ENCODE data around the gene BCL2L1. TPM values are rescaled to one million over a fixed set of nuclear protein-coding genes. Genes with fewer than 3 reads are reported as not detected.

The BCL2L1 gene
- total and polyA plus RNA-seq, 2 experiments from 2014 or later: 42.4 to 110 TPM

DNA sequence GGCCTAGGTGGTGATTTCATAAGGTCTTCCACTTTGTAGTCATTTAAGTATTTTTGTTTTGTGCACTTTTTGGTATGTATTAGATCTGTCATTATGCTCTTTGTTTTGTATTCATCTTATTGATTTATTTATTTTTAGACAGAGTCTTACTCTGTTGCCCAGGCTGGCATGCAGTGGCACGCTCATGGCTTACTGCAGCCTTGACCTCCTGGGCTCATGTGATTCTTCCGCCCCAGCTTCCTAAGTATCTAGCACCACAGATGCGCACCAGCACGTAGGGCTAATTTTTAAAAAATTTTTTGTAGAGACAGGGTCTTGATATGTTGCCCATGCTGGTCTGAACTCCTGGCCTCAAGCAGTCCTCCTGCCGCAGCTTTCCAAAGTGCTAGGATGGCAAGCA lies 47.0 kb upstream of the BCL2L1 start:
- H2AFZ ChIP-seq: no peak overlapping the region
- ATAC-seq: no peak
- H3K27me3 Mint-ChIP-seq (ENCODE audit: insufficient read depth, low read depth, poor library complexity): no peaks in the 10 kb centered on the region
- no peak overlapping the region for H3K4me3 ChIP-seq
- no peak for DNase-seq (ENCODE audit: low spot score)
- peaks cover 8% of the 10 kb centered on the region for H3K79me2 ChIP-seq (replicated peaks; ENCODE audit: insufficient read depth)
- no peaks in the 10 kb centered on the region; the same call in 2 of the 3 replicates for H3K9me3 Mint-ChIP-seq
- H3K4me1 ChIP-seq (ENCODE audit: insufficient read depth): no peaks in the 10 kb centered on the region
- peaks cover 43% of the 10 kb centered on the region for H4K20me1 ChIP-seq (replicated peaks; ENCODE audit: insufficient read depth)
- no peak overlapping the region for H3K4me2 ChIP-seq
- H3K9me2 ChIP-seq (ENCODE audit: insufficient read depth): no peaks in the 10 kb centered on the region
- H3K27ac Mint-ChIP-seq: no peak overlapping the region
- H3F3A ChIP-seq (replicated peaks; ENCODE audit: low read depth): peaks cover 13% of the 10 kb centered on the region; the same call in 1 of the 2 replicates
- no peaks in the 10 kb centered on the region for H3K27me3 ChIP-seq (ENCODE audit: insufficient read depth)
- no peak overlapping the region for H3K4me3 Mint-ChIP-seq
- H3K36me3 Mint-ChIP-seq (ENCODE audit: low read depth): peaks cover 88% of the 10 kb centered on the region
- no peaks in the 10 kb centered on the region for H3K4me1 Mint-ChIP-seq
- no peak overlapping the region for H3K27ac ChIP-seq (ENCODE audit: low read depth)
- peaks cover 82% of the 10 kb centered on the region for H3K36me3 ChIP-seq (ENCODE audit: insufficient read depth)
- TF ChIP-seq ZNF331 (CRISPR knock-in tag; IDR thresholded peaks at IDR 0.05; ENCODE audit: low read depth) (no peak), JUNB (IDR thresholded peaks at IDR 0.05; ENCODE audit: unreplicated experiment) (no peak), NANOG (IDR thresholded peaks at IDR 0.05; ENCODE audit: borderline replicate concordance) (no peak), STAT1 (IDR thresholded peaks at IDR 0.05; ENCODE audit: unreplicated experiment) (no peak), EZH2phosphoT487 (IDR thresholded peaks at IDR 0.05; ENCODE audit: unreplicated experiment) (no peak)
- TF ChIP-seq, protein P1, sequence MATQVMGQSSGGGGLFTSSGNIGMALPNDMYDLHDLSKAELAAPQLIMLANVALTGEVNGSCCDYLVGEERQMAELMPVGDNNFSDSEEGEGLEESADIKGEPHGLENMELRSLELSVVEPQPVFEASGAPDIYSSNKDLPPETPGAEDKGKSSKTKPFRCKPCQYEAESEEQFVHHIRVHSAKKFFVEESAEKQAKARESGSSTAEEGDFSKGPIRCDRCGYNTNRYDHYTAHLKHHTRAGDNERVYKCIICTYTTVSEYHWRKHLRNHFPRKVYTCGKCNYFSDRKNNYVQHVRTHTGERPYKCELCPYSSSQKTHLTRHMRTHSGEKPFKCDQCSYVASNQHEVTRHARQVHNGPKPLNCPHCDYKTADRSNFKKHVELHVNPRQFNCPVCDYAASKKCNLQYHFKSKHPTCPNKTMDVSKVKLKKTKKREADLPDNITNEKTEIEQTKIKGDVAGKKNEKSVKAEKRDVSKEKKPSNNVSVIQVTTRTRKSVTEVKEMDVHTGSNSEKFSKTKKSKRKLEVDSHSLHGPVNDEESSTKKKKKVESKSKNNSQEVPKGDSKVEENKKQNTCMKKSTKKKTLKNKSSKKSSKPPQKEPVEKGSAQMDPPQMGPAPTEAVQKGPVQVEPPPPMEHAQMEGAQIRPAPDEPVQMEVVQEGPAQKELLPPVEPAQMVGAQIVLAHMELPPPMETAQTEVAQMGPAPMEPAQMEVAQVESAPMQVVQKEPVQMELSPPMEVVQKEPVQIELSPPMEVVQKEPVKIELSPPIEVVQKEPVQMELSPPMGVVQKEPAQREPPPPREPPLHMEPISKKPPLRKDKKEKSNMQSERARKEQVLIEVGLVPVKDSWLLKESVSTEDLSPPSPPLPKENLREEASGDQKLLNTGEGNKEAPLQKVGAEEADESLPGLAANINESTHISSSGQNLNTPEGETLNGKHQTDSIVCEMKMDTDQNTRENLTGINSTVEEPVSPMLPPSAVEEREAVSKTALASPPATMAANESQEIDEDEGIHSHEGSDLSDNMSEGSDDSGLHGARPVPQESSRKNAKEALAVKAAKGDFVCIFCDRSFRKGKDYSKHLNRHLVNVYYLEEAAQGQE (IDR thresholded peaks at IDR 0.05; ENCODE audit: unreplicated experiment): no peak
- TF ChIP-seq, protein P2, sequence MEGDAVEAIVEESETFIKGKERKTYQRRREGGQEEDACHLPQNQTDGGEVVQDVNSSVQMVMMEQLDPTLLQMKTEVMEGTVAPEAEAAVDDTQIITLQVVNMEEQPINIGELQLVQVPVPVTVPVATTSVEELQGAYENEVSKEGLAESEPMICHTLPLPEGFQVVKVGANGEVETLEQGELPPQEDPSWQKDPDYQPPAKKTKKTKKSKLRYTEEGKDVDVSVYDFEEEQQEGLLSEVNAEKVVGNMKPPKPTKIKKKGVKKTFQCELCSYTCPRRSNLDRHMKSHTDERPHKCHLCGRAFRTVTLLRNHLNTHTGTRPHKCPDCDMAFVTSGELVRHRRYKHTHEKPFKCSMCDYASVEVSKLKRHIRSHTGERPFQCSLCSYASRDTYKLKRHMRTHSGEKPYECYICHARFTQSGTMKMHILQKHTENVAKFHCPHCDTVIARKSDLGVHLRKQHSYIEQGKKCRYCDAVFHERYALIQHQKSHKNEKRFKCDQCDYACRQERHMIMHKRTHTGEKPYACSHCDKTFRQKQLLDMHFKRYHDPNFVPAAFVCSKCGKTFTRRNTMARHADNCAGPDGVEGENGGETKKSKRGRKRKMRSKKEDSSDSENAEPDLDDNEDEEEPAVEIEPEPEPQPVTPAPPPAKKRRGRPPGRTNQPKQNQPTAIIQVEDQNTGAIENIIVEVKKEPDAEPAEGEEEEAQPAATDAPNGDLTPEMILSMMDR (conservative IDR thresholded peaks at IDR 0.05; ENCODE audit: low read depth in 2 of 2): no peak

DNA sequence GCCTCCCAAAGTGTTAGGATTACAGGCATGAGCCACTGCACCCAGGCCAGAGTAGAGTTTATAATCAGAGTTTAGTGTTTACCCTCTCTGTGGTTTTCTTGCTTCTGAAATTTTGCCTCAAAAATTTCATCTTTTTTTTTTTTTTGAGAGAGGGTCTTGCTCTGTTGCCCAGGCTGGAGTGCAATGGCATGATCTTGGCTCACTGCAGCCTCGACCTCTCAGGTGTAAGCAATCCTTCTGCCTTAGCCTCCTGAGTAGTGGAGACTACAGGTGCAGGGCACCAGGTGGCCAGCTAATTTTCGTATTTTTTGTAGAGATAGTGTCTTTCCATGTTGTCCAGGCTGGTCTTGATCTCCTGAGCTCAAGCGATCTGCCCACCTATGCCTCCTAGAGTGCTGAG lies 45.1 kb upstream of the BCL2L1 start:
- peaks cover 84% of the 10 kb centered on the region for H3K36me3 Mint-ChIP-seq (ENCODE audit: low read depth)
- DNase-seq (ENCODE audit: low spot score) (no peak), ATAC-seq (no peak)
- no peaks in the 10 kb centered on the region for H3K9me2 ChIP-seq (ENCODE audit: insufficient read depth)
- H3K27ac Mint-ChIP-seq: no peak overlapping the region
- no peak overlapping the region for H3K4me2 ChIP-seq
- no peak overlapping the region for H2AFZ ChIP-seq
- no peak overlapping the region for H3K4me3 ChIP-seq
- peaks cover 3% of the 10 kb centered on the region; the same call in 2 of the 3 replicates for H3K4me1 Mint-ChIP-seq
- no peaks in the 10 kb centered on the region for H3K27me3 Mint-ChIP-seq (ENCODE audit: insufficient read depth, low read depth, poor library complexity)
- H3K27ac ChIP-seq (ENCODE audit: low read depth): no peak overlapping the region
- H3K4me3 Mint-ChIP-seq: no peak overlapping the region
- peaks cover 68% of the 10 kb centered on the region for H3K36me3 ChIP-seq (ENCODE audit: insufficient read depth)
- peaks cover 27% of the 10 kb centered on the region for H3K79me2 ChIP-seq (replicated peaks; ENCODE audit: insufficient read depth)
- H3K27me3 ChIP-seq (ENCODE audit: insufficient read depth): no peaks in the 10 kb centered on the region
- H3K4me1 ChIP-seq (ENCODE audit: insufficient read depth): no peaks in the 10 kb centered on the region
- no peaks in the 10 kb centered on the region; the same call in 2 of the 3 replicates for H3K9me3 Mint-ChIP-seq
- 0 out of 2 replicates have a peak, but pooled peaks cover 10% of the 10 kb centered on the region for H3F3A ChIP-seq (replicated peaks; ENCODE audit: low read depth)
- peaks cover 43% of the 10 kb centered on the region for H4K20me1 ChIP-seq (replicated peaks; ENCODE audit: insufficient read depth)
- no peak for TF ChIP-seq ZNF114 (CRISPR knock-in tag; IDR thresholded peaks at IDR 0.05)
- TF ChIP-seq NANOG (IDR thresholded peaks at IDR 0.05; ENCODE audit: borderline replicate concordance): no peak
- TF ChIP-seq EZH2phosphoT487 (IDR thresholded peaks at IDR 0.05; ENCODE audit: unreplicated experiment): no peak
- TF ChIP-seq, protein P3, sequence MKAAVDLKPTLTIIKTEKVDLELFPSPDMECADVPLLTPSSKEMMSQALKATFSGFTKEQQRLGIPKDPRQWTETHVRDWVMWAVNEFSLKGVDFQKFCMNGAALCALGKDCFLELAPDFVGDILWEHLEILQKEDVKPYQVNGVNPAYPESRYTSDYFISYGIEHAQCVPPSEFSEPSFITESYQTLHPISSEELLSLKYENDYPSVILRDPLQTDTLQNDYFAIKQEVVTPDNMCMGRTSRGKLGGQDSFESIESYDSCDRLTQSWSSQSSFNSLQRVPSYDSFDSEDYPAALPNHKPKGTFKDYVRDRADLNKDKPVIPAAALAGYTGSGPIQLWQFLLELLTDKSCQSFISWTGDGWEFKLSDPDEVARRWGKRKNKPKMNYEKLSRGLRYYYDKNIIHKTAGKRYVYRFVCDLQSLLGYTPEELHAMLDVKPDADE (IDR thresholded peaks at IDR 0.05): no peak
- no peak for TF ChIP-seq STAT1 (IDR thresholded peaks at IDR 0.05; ENCODE audit: unreplicated experiment)
- no peak for TF ChIP-seq JUNB (IDR thresholded peaks at IDR 0.05; ENCODE audit: unreplicated experiment)
- TF ChIP-seq, protein P2 (conservative IDR thresholded peaks at IDR 0.05; ENCODE audit: low read depth in 2 of 2): no peak
- no peak for TF ChIP-seq EZH2 (IDR thresholded peaks at IDR 0.05; ENCODE audit: low read depth, unreplicated experiment)
- TF ChIP-seq, protein P1 (IDR thresholded peaks at IDR 0.05; ENCODE audit: unreplicated experiment): no peak
- no peak for TF ChIP-seq POLR2AphosphoS5 (IDR thresholded peaks at IDR 0.05; ENCODE audit: low read depth)

Measured in GM23338 (cell line).